OCI-LY3 (cell line): Measurements from ENCODE around the gene ALG6.

Source experiments
- EZH2phosphoT487 ChIP-seq: fragments of 200-600 bp; shearing (Covaris generic); IDR thresholded peaks from 2 replicates; pipeline ENCODE4 v1.6.1; 2018; ENCODE audit warnings: antibody characterized with exemption, mixed run types, low read depth
- TF ChIP-seq, protein P1 (sequence below): fragments of 200-600, 300-600 bp; sonication (generic); IDR thresholded peaks from 2 replicates; pipeline ENCODE4 v1.5.1; 2014; ENCODE audit warnings: antibody characterized with exemption, low read length, low read depth

GRCh38 chr1:63381741-63382140 is 14.3 kb downstream of the ALG6 start:
- TF ChIP-seq, protein P1, sequence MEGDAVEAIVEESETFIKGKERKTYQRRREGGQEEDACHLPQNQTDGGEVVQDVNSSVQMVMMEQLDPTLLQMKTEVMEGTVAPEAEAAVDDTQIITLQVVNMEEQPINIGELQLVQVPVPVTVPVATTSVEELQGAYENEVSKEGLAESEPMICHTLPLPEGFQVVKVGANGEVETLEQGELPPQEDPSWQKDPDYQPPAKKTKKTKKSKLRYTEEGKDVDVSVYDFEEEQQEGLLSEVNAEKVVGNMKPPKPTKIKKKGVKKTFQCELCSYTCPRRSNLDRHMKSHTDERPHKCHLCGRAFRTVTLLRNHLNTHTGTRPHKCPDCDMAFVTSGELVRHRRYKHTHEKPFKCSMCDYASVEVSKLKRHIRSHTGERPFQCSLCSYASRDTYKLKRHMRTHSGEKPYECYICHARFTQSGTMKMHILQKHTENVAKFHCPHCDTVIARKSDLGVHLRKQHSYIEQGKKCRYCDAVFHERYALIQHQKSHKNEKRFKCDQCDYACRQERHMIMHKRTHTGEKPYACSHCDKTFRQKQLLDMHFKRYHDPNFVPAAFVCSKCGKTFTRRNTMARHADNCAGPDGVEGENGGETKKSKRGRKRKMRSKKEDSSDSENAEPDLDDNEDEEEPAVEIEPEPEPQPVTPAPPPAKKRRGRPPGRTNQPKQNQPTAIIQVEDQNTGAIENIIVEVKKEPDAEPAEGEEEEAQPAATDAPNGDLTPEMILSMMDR, result no peak
- no peak for TF ChIP-seq EZH2phosphoT487
